Mucosa of descending colon (tissue), 3 donors: Measurements from ENCODE around the gene CCL17. TPM values are rescaled to one million over a fixed set of nuclear protein-coding genes. Genes with fewer than 3 reads are reported as not detected.

Source experiments
- ATAC-seq: fragments of 200-7000 bp; cut with Tn5 transposase; one replicate; pipeline ENCODE4 v1.9.1; 2020; ENCODE audit warnings: mild to moderate bottlenecking, moderate library complexity
- DNase-seq, 3 donors: peaks; one replicate each; pipeline ENCODE4 v3.0.0-alpha.2; 2020
- H3K36me3 ChIP-seq: fragments of 200-600 bp; one replicate; pipeline ENCODE4 v1.8.0; 2021; ENCODE audit warnings: low read depth, mild to moderate bottlenecking
- H3K4me1 ChIP-seq: fragments of 200-600 bp; one replicate; pipeline ENCODE4 v1.8.0; 2021; ENCODE audit warnings: low read depth, mild to moderate bottlenecking
- H3K4me3 ChIP-seq: fragments of 200-600 bp; one replicate; pipeline ENCODE4 v1.8.0; 2021; ENCODE audit warnings: mild to moderate bottlenecking
- H3K9me3 ChIP-seq: fragments of 200-600 bp; one replicate; pipeline ENCODE4 v1.8.0; 2021; ENCODE audit warnings: mild to moderate bottlenecking
- CTCF ChIP-seq: fragments of 200-600 bp; IDR thresholded peaks from one replicate; pipeline ENCODE4 v1.8.0; 2022; ENCODE audit warnings: antibody characterized with exemption, mild to moderate bottlenecking
- intact Hi-C, 2 donors: fragments of 100-400 bp; cut with DNase I in 1 of 2; cut with micrococcal nuclease in 1 of 2; formaldehyde crosslinking; loops; one replicate each; pipeline versions ENCODE4 v1.11.0 to v1.11.1; 2022; cut with DNase I, micrococcal nuclease
- total RNA-seq, 3 donors: library from RNA; stranded (reverse); fragmentation: NEBNext Ultra II Directional in 2 of 3; extraction: Animal tissue kit (Norgen Biotek cat#: 25700) in 2 of 3; gene quantifications; one replicate each; pipeline versions ENCODE4 v1.2.1 to v1.2.4, GENCODE V29; 2021 to 2023
- donor health status: DM: no; HTN: no; CAD: no; lungs with moderate emphysema.
- donor health status: DM: no; HTN: no; CAD: no.
- donor health status: DM: no; HTN: yes; CAD: no.

The CCL17 gene
- total RNA-seq, 3 donors from 2014 or later, result not detected

- DNase-seq (no peak), ATAC-seq (peak; percentile 26)
- Histone ChIP-seq H3K4me1 (no peaks in the 10 kb centered on the region), H3K4me3 (no peak within 1 kb of the TSS), H3K36me3 (no peaks in the 10 kb centered on the region), H3K9me3 (no peaks in the 10 kb centered on the region)
- TF ChIP-seq CTCF, result no peak
- intact Hi-C loops, result no loop called here
Measured at GRCh38 chr16:57358527-57359095, 46.0 kb upstream of the CCL17 start, which contains the start of gene CCL22. TSS of gene CCL22 (plus strand) at chr16:57358783. CDS start at chr16:57358817, 34 bp downstream.

GRCh38 chr16:57360321-57360935, 44.1 kb upstream of the CCL17 start:
- intact Hi-C loops, result no loop called here
- H3K4me1 ChIP-seq, result no peaks in the 10 kb centered on the region
- TF ChIP-seq CTCF, result no peak
- H3K4me3 ChIP-seq, result no peak overlapping the region
- DNase-seq, result no peak
- H3K36me3 ChIP-seq, result no peaks in the 10 kb centered on the region
- ATAC-seq, result no peak
- no peaks in the 10 kb centered on the region for H3K9me3 ChIP-seq

- H3K36me3 ChIP-seq, result no peaks in the 10 kb centered on the region
- no peaks in the 10 kb centered on the region for H3K9me3 ChIP-seq
- ATAC-seq, result peak; percentile 40
- intact Hi-C loops, result no loop called here
- no peak for TF ChIP-seq CTCF
- no peaks in the 10 kb centered on the region for H3K4me1 ChIP-seq
- no peak for DNase-seq
- H3K4me3 ChIP-seq, result no peak overlapping the region
Measured at GRCh38 chr16:57361404-57361803, 43.2 kb upstream of the CCL17 start.

GRCh38 chr16:57364143-57364542, 40.4 kb upstream of the CCL17 start:
- ATAC-seq, result no peak
- Histone ChIP-seq H3K4me3 (no peak overlapping the region), H3K4me1 (no peaks in the 10 kb centered on the region), H3K9me3 (no peaks in the 10 kb centered on the region), H3K36me3 (no peaks in the 10 kb centered on the region)
- intact Hi-C loops, result no loop called here
- TF ChIP-seq CTCF, result no peak
- DNase-seq, result no peak

GRCh38 chr16:57366544-57367040, 38.0 kb upstream of the CCL17 start:
- ATAC-seq (no peak), DNase-seq (no peak)
- TF ChIP-seq CTCF, result no peak
- no peak overlapping the region for H3K4me3 ChIP-seq
- H3K9me3 ChIP-seq, result no peaks in the 10 kb centered on the region
- no peaks in the 10 kb centered on the region for H3K4me1 ChIP-seq
- no peaks in the 10 kb centered on the region for H3K36me3 ChIP-seq
- intact Hi-C loops, result no loop called here
